Psoas muscle (tissue), 8 donors: ENCODE results near the gene H3-3A. TPM values are rescaled to one million over a fixed set of nuclear protein-coding genes. Genes with fewer than 3 reads are reported as not detected.
A peak's percentile ranks its signal among the peaks of the same experiment; 100 is the strongest.

Source experiments
- ATAC-seq, 4 donors: fragments of 200-7000 bp; cut with Tn5 transposase; one replicate each; pipeline ENCODE4 v1.9.1; 2020; ENCODE audit warnings: moderate library complexity in 3 of 4, mild to moderate bottlenecking in 2 of 4
- DNase-seq, 2 donors: peaks; one replicate each; pipeline ENCODE4 v3.0.0-alpha.2; 2020
- H3K27ac ChIP-seq: fragments of 200-600 bp; one replicate; pipeline ENCODE4 v1.8.0; 2022
- H3K27me3 ChIP-seq, 3 donors: fragments of 200-600 bp in 1 of 3; one replicate each; pipeline versions ENCODE4 v1.6.1 to v1.8.0; 2013 to 2022; ENCODE audit warnings: low read length in 2 of 3, mild to moderate bottlenecking in 2 of 3, moderate library complexity in 1 of 3; ENCODE audit not compliant: insufficient read depth in 3 of 3
- H3K36me3 ChIP-seq, 2 donors: fragments of 200-600 bp in 1 of 2; one replicate each; pipeline versions ENCODE4 v1.6.1 to v1.8.0; 2013 to 2022; ENCODE audit warnings: low read depth in 1 of 2, mild to moderate bottlenecking in 1 of 2, moderate library complexity in 1 of 2; ENCODE audit not compliant: insufficient read depth in 1 of 2
- H3K4me1 ChIP-seq: fragments of 200-600 bp; one replicate; pipeline ENCODE4 v1.8.0; 2022
- H3K4me3 ChIP-seq: fragments of 200-600 bp; one replicate; pipeline ENCODE4 v1.8.0; 2022; ENCODE audit warnings: mild to moderate bottlenecking
- H3K9me3 ChIP-seq: fragments of 200-600 bp; one replicate; pipeline ENCODE4 v1.8.0; 2022
- WGBS, 3 donors: extraction: QIAGEN DNeasy Blood & Tissue Kit; methylation state at CpG; one replicate each; pipeline versions ENCODE4 v1.1.6 to v1.1.7; 2013; 5-methylcytosine and 5-hydroxymethylcytosine counted together
- intact Hi-C, 2 donors: fragments of 100-400 bp; cut with DNase I; formaldehyde crosslinking; loops; one replicate each; pipeline versions ENCODE4 v1.11.0 to v1.14.2; 2022
- polyA plus RNA-seq, 3 donors: library from polyadenylated mRNA; stranded (reverse); fragments of 200-250 nt; gene quantifications; one replicate each; pipeline ENCODE4 v1.2.3, GENCODE V29; 2013
- total RNA-seq, 4 donors: library from RNA; stranded (reverse); fragmentation: NEBNext Ultra II Directional in 2 of 4; extraction: Animal tissue kit (Norgen Biotek cat#: 25700) in 2 of 4; gene quantifications; one replicate each; pipeline versions ENCODE4 v1.2.1 to v1.2.4, GENCODE V29; 2021 to 2023
- TF ChIP-seq, protein P1 (sequence below): fragments of 200-600 bp; IDR thresholded peaks from one replicate; pipeline ENCODE4 v1.8.0; 2022; ENCODE audit warnings: antibody characterized with exemption
- donor health status: healthy with polysubstance abuse.
- donor health status: DM: no; HTN: no; CAD: no; lungs with moderate emphysema.
- donor health status: Bipolar disorder and iron deficiency.
- donor health status: healthy.
- donor health status: DM: yes; HTN: yes; CAD: no.
- donor health status: DM: no; HTN: no; CAD: no.
- donor health status: DM: no; HTN: no; CAD: no.
- donor health status: DM: yes; HTN: yes; CAD: no.

Gene H3-3A
- total and polyA plus RNA-seq, 7 donors: 187 to 284 (median 210) TPM

- Histone ChIP-seq H3K4me1 (no peaks in the 10 kb centered on the region), H3K27me3 (no peaks in the 10 kb centered on the region), H3K4me3 (no peak overlapping the region), H3K36me3 (peaks cover 3 to 24% of the 10 kb centered on the region in 2 donors), H3K9me3 (no peaks in the 10 kb centered on the region), H3K27ac (no peak overlapping the region)
- WGBS, 3 donors: 63 to 69% (median 68%) methylated on average over 6 of the region's 6 CpGs
- ATAC-seq: no peak
- no peak for DNase-seq
- TF ChIP-seq, protein P1, sequence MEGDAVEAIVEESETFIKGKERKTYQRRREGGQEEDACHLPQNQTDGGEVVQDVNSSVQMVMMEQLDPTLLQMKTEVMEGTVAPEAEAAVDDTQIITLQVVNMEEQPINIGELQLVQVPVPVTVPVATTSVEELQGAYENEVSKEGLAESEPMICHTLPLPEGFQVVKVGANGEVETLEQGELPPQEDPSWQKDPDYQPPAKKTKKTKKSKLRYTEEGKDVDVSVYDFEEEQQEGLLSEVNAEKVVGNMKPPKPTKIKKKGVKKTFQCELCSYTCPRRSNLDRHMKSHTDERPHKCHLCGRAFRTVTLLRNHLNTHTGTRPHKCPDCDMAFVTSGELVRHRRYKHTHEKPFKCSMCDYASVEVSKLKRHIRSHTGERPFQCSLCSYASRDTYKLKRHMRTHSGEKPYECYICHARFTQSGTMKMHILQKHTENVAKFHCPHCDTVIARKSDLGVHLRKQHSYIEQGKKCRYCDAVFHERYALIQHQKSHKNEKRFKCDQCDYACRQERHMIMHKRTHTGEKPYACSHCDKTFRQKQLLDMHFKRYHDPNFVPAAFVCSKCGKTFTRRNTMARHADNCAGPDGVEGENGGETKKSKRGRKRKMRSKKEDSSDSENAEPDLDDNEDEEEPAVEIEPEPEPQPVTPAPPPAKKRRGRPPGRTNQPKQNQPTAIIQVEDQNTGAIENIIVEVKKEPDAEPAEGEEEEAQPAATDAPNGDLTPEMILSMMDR: no peak
- intact Hi-C loops: loop anchor here in 1 of 2 donors (5.0 kb wide), 1 partner anchor 42 kb away; no protein-coding TSS in a partner anchor
Observed at GRCh38 chr1:226054519-226055327, 7.8 kb upstream of the H3-3A start.

GRCh38 chr1:226059709-226060108 is 2.8 kb upstream of the H3-3A start:
- no peak for ATAC-seq
- no peaks in the 10 kb centered on the region for H3K9me3 ChIP-seq
- intact Hi-C loops: loop anchor here in 1 of 2 donors (5.0 kb wide), 1 partner anchor 57 kb away; no protein-coding TSS in a partner anchor
- H3K4me3 ChIP-seq: no peak overlapping the region
- H3K4me1 ChIP-seq: peaks cover 16% of the 10 kb centered on the region
- TF ChIP-seq, protein P1: no peak
- WGBS, 3 donors: 91 to 100% (median 97%) methylated on average over 1 of the region's 1 CpG
- no peak overlapping the region for H3K27ac ChIP-seq
- H3K36me3 ChIP-seq: peaks cover 0 to 18% of the 10 kb centered on the region in 2 donors
- no peaks in the 10 kb centered on the region for H3K27me3 ChIP-seq
- no peak for DNase-seq

DNA sequence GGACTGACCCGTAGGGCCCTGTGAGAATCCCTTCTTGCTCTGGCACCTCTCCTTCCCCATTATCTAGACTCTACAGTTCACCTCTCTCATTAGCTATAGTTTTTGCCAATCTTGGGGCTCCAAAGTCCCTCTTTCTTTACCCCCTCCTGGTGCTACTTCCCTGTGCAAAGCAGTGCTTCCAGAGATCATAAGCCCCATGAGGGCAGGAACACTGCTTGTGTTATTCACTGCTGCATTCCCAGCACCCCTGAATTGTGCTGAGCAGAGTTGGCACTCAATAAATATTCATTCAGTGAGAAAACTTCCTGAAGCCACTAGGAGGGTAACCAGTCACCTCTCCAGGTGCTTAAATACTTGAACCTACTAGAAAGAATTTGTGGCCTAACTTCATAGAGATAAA is 2.1 kb upstream of the H3-3A start:
- ATAC-seq: no peak
- no peak for DNase-seq
- TF ChIP-seq, protein P1: no peak
- Histone ChIP-seq H3K9me3 (no peaks in the 10 kb centered on the region), H3K27ac (peak overlapping the region; percentile 99), H3K4me3 (no peak overlapping the region), H3K36me3 (peaks cover 0 to 21% of the 10 kb centered on the region in 2 donors), H3K27me3 (no peaks in the 10 kb centered on the region), H3K4me1 (peaks cover 23% of the 10 kb centered on the region)
- intact Hi-C loops: loop anchor here in 1 of 2 donors (5.0 kb wide), 1 partner anchor 58 kb away; no protein-coding TSS in a partner anchor
- 93 to 100% (median 98%) methylated on average over 1 of the region's 1 CpG for WGBS, 3 donors

GRCh38 chr1:226061068-226061840 is 1.3 kb upstream of the H3-3A start:
- ATAC-seq (no peak), DNase-seq (no peak)
- TF ChIP-seq, protein P1: no peak
- 6 to 7% (median 6%) methylated on average over 21 of the region's 21 CpGs for WGBS, 3 donors
- H3K27ac ChIP-seq: peak overlapping the region; percentile 99
- intact Hi-C loops: loop anchor here in 1 of 2 donors (5.0 kb wide), 1 partner anchor 59 kb away; no protein-coding TSS in a partner anchor
- H3K4me3 ChIP-seq: peak overlapping the region; percentile 95
- H3K36me3 ChIP-seq: peaks cover 0 to 28% of the 10 kb centered on the region in 2 donors
- H3K9me3 ChIP-seq: no peaks in the 10 kb centered on the region
- no peaks in the 10 kb centered on the region for H3K27me3 ChIP-seq
- peaks cover 32% of the 10 kb centered on the region for H3K4me1 ChIP-seq
